Stimulated activated CD8-positive, alpha-beta memory T cell treated with anti-CD3 and anti-CD28 coated beads, Interleukin-2, amount 100 ng/mL, for 1 hour (primary cell): ENCODE data around the gene PHC1.

Experiments used
- DNase-seq, 2 donors: peaks; one replicate each; pipeline ENCODE4 v3.0.0-alpha.2; 2020; ENCODE audit warnings: low read depth in 2 of 2

PHC1 gene

GRCh38 chr12:8949342-8950220 is 35.3 kb downstream of the PHC1 start, which contains the start of gene M6PR:
Gene M6PR, minus strand, starts transcription at chr12:8949645. Its CDS starts 3,241 bp downstream, at chr12:8946404.
- peak; percentile 76 to 77 for DNase-seq

GRCh38 chr12:8950221-8950527 is 35.9 kb downstream of the PHC1 start:
- no peak for DNase-seq

GRCh38 chr12:8950702-8951478 is 36.6 kb downstream of the PHC1 start:
- no peak for DNase-seq

- no peak for DNase-seq
Observed at GRCh38 chr12:8951744-8952143, 37.4 kb downstream of the PHC1 start.

- peak in 1 of 2 donors; percentile 31 for DNase-seq
Observed at GRCh38 chr12:8953773-8954402, 39.6 kb downstream of the PHC1 start.

- DNase-seq, result no peak
Observed at GRCh38 chr12:8956073-8956472, 41.8 kb downstream of the PHC1 start.

- no peak for DNase-seq
Observed at GRCh38 chr12:8956772-8957171, 42.5 kb downstream of the PHC1 start.

- no peak for DNase-seq
Observed at GRCh38 chr12:8957561-8957960, 43.3 kb downstream of the PHC1 start.

- no peak for DNase-seq
Observed at GRCh38 chr12:8958066-8958465, 43.8 kb downstream of the PHC1 start.

- no peak for DNase-seq
Observed at GRCh38 chr12:8960176-8960575, 45.9 kb downstream of the PHC1 start.

- no peak for DNase-seq
Observed at GRCh38 chr12:8968761-8969160, 54.5 kb downstream of the PHC1 start.

GRCh38 chr12:8969861-8970411 is 55.6 kb downstream of the PHC1 start:
- no peak for DNase-seq

GRCh38 chr12:8970432-8970831 is 56.1 kb downstream of the PHC1 start:
- DNase-seq, result no peak

GRCh38 chr12:8980137-8980536 is 65.8 kb downstream of the PHC1 start:
- no peak for DNase-seq

GRCh38 chr12:8985213-8985754 is 71.0 kb downstream of the PHC1 start:
- no peak for DNase-seq

- DNase-seq, result no peak
Observed at GRCh38 chr12:8987163-8987562, 72.9 kb downstream of the PHC1 start.

GRCh38 chr12:8987685-8988084 is 73.4 kb downstream of the PHC1 start:
- no peak for DNase-seq

- DNase-seq, result no peak
Observed at GRCh38 chr12:8989413-8989812, 75.1 kb downstream of the PHC1 start, which contains the start of gene KLRG1. Gene KLRG1, plus strand, starts transcription at chr12:8989546. Its CDS starts 90 bp downstream, at chr12:8989636.
